ENCODE results near the gene DENND6B. TPM values are rescaled to one million over a fixed set of nuclear protein-coding genes. Genes with fewer than 3 reads are reported as not detected.

DENND6B gene
- polyA plus RNA-seq, 1 experiment = 8.2 TPM

- DNase-seq (ENCODE audit: low read depth) = no peak
- ChIA-PET POLR2A (no interaction called here), CTCF (interaction anchor here (1.4 kb wide), 1 partner anchor 30 kb away, joined by 3 read pairs; no protein-coding TSS in a partner anchor)
These were observed 29.9 kb downstream of the DENND6B start for GRCh38 chr22:50296658-50297490.

DNA sequence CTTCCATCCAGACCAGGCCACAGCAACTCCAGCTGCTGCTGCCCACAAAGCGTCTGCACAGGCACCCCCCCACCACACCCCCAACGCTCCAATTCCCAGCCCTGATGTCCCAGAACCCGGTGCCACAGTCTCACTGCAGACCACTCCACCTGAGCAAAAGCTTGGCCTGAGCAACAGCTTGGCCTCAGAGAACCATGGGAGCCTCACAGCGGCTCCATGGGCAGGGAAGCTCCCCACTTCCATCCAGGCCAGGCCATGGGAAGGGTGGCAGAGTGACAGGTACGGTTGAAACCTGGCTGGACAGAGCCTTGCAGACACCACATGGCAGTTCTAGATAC, 32.5 kb downstream of the DENND6B start:
- no peak for DNase-seq (ENCODE audit: low read depth)
- ChIA-PET POLR2A (interaction anchor here (0.5 kb wide), 1 partner anchor 23 kb away, joined by 3 read pairs; no protein-coding TSS in a partner anchor), CTCF (interaction anchor here (0.6 to 3.9 kb wide), 6 partner anchors 10 to 32 kb away, joined by 3 to 25 read pairs (median 12); partner anchors contain the start of gene DENND6B)
- Histone ChIP-seq H3K36me3 (ENCODE audit: control insufficient read depth, insufficient read depth, low read length) (peaks cover 25% of the 10 kb centered on the region), H3K27me3 (ENCODE audit: control insufficient read depth, insufficient read depth, low read length) (no peaks in the 10 kb centered on the region), H3K4me3 (ENCODE audit: low read depth, low read length) (no peak overlapping the region)
- TF ChIP-seq CTCF (IDR thresholded peaks at IDR 0.05; ENCODE audit: insufficient read depth, low read depth, low read length) = no peak

More at GRCh38 chr22:50296658-50297490, 29.9 kb downstream of the DENND6B start:
- H3K4me3 ChIP-seq (ENCODE audit: low read depth, low read length) = no peak overlapping the region
- peaks cover 18% of the 10 kb centered on the region for H3K36me3 ChIP-seq (ENCODE audit: control insufficient read depth, insufficient read depth, low read length)
- no peaks in the 10 kb centered on the region for H3K27me3 ChIP-seq (ENCODE audit: control insufficient read depth, insufficient read depth, low read length)
- no peak for TF ChIP-seq CTCF (IDR thresholded peaks at IDR 0.05; ENCODE audit: insufficient read depth, low read depth, low read length)

DNA sequence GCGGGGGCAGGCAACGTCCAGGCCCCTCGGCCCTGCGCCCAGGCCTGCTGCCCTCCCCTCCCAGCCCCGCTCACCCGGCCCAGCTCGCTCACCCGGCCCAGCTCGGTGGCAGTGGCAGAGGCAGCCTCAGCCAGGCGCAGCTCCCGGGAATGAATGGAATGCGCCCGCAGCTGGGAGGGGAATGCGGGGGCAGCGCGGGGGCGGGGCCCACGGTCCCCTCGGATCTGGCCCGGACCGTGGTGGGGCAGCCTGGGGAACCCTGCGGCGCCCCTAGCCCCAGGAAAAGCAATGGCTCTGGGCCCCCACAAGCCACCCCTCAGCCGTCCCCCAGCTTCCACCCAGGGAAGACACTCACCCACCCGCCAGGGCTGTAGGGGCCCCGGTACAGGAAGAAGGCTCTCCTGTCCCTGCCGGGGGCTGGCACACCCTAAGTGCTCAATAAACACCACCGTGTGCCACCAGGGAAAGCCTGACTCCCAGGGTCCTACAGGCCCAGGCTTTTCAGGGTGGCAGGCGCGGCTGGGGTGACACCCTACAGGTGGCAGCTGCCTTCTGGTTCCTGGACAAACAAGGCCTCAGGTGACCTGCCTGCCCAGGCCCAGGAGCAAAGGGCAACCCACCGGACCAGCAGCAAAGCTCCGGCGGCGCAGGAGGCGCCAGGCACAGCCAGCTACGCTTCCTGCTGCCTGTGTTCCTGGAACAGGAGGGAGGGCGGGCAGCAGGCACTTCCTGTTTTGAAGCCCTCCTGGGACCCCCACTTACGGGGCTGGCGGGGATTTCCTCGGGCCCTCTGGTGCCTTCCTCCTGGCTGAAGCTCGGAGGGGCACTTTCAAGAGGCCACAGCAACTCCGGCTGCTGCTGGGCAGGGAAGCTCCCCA, 33.1 kb downstream of the DENND6B start:
- H3K36me3 ChIP-seq (ENCODE audit: control insufficient read depth, insufficient read depth, low read length) = peaks cover 30% of the 10 kb centered on the region
- no peak for TF ChIP-seq CTCF (IDR thresholded peaks at IDR 0.05; ENCODE audit: insufficient read depth, low read depth, low read length)
- H3K27me3 ChIP-seq (ENCODE audit: control insufficient read depth, insufficient read depth, low read length) = no peaks in the 10 kb centered on the region
- POLR2A ChIA-PET = interaction anchor here (0.5 to 1.4 kb wide), 4 partner anchors 8 to 81 kb away, joined by 3 read pairs; no protein-coding TSS in a partner anchor
- CTCF ChIA-PET = interaction anchor here (0.6 to 3.9 kb wide), 8 partner anchors 11 to 48 kb away, joined by 3 to 25 read pairs (median 5); partner anchors contain the start of gene DENND6B
- DNase-seq (ENCODE audit: low read depth) = no peak
- H3K4me3 ChIP-seq (ENCODE audit: low read depth, low read length) = peak overlapping the region; percentile 25

DNA sequence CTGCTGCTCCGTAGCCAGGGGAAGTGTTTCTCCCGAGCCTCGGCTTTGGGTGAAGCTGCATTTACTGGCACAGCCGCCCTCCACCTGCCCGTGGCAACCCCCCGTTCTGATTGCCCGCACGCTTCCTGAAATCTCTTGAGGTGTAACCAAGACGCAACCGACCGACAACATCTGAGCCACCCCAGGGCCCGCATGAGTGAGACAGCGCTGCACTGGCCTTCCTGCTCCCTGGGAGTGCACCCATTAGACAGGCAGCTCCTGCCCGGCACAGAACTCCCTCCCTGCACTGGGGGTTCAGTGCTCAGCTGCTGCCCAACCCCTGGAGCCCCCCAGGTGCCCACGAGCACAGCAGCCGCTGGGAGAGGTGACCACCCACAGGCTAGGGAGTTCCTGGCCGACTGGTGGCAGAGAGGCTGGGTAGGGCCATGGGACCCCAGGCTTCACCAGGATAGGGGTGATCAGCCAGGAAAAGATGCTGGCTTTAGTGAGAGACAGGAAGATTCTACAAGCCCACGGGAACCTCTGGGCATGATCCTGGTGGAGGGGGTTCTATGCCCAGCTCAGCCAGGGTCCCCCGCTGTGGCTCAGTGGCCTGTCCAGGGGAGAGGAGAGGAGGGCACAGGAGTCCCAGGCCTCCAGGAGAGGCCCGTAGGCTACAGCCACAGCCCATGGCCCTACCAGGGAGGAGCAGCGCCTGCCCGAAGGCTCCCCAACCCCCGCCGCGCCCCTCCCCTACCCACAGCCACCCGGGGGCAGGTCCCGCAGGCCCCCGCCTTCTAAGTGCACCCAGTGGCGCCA, 34.0 kb downstream of the DENND6B start:
- no peak for TF ChIP-seq CTCF (IDR thresholded peaks at IDR 0.05; ENCODE audit: insufficient read depth, low read depth, low read length)
- DNase-seq (ENCODE audit: low read depth) = no peak
- peak overlapping the region; percentile 25 for H3K4me3 ChIP-seq (ENCODE audit: low read depth, low read length)
- peaks cover 38% of the 10 kb centered on the region for H3K36me3 ChIP-seq (ENCODE audit: control insufficient read depth, insufficient read depth, low read length)
- POLR2A ChIA-PET = interaction anchor here (0.5 to 1.4 kb wide), 3 partner anchors 9 to 34 kb away, joined by 3 read pairs; no protein-coding TSS in a partner anchor
- CTCF ChIA-PET = interaction anchor here (0.7 to 3.9 kb wide), 9 partner anchors 10 to 49 kb away, joined by 3 to 25 read pairs (median 4); partner anchors contain the start of genes DENND6B and PLXNB2
- no peaks in the 10 kb centered on the region for H3K27me3 ChIP-seq (ENCODE audit: control insufficient read depth, insufficient read depth, low read length)
